H1 (cell line): ENCODE measurements around the gene IFIT1. TPM values are rescaled to one million over a fixed set of nuclear protein-coding genes. Genes with fewer than 3 reads are reported as not detected.

Source experiments
- CTCF ChIA-PET: fragments of 300-600 bp; sonication (Branson Sonifier 250); formaldehyde crosslinking; loops from one replicate; lab custom pipeline; 2021; ENCODE audit not compliant: partially characterized antibody; lab: Charles Lee
- POLR2A ChIA-PET: fragments of 300-600 bp; sonication (Branson Sonifier 250); formaldehyde crosslinking; loops from one replicate; lab custom pipeline; 2021; ENCODE audit warnings: inconsistent platforms; ENCODE audit not compliant: partially characterized antibody; lab: Charles Lee
- DNase-seq, 2 experiments: peaks; one replicate each; pipeline versions ENCODE4 v3.0.0 to v3.0.0-alpha.2; 2010 to 2022; ENCODE audit warnings: low spot score in 2 of 2, low read depth in 1 of 2, mixed read lengths in 1 of 2
- FAIRE-seq: peaks from 2 replicates; lab custom pipeline; 2011; peaks lifted over from hg19 to GRCh38; lab: Jason Lieb, UNC
- H2AFZ ChIP-seq: 2 replicates; pipeline ENCODE4 v1.8.1; 2012; ENCODE audit warnings: low read length, inconsistent platforms
- H2AK5ac ChIP-seq: 2 replicates; pipeline ENCODE4 v1.6.1; 2013; ENCODE audit warnings: low read depth, low read length
- H2BK120ac ChIP-seq: replicated peaks from 2 replicates; pipeline ENCODE3; 2013; ENCODE audit warnings: low read depth, low read length, inconsistent platforms
- H2BK12ac ChIP-seq: 2 replicates; pipeline ENCODE4 v1.6.1; 2013; ENCODE audit warnings: low read depth, low read length
- H2BK15ac ChIP-seq: 2 replicates; pipeline ENCODE4 v1.6.1; 2013; ENCODE audit warnings: low read length
- H2BK20ac ChIP-seq: 2 replicates; pipeline ENCODE4 v1.6.1; 2013; ENCODE audit warnings: low read length
- H2BK5ac ChIP-seq: 2 replicates; pipeline ENCODE4 v1.6.1; 2013; ENCODE audit warnings: low read depth, low read length
- H3K14ac ChIP-seq: 2 replicates; pipeline ENCODE4 v1.6.1; 2013; ENCODE audit warnings: inconsistent platforms; ENCODE audit not compliant: insufficient read length
- H3K18ac ChIP-seq: 2 replicates; pipeline ENCODE4 v1.6.1; 2013; ENCODE audit warnings: low read length; ENCODE audit errors: extremely low read depth
- H3K23ac ChIP-seq: 2 replicates; pipeline ENCODE4 v1.6.1; 2013; ENCODE audit warnings: inconsistent platforms; ENCODE audit not compliant: insufficient read length
- H3K23me2 ChIP-seq: 2 replicates; pipeline ENCODE4 v1.6.1; 2013; ENCODE audit warnings: low read depth, low read length
- H3K27ac ChIP-seq: 2 replicates; pipeline ENCODE4 v1.6.1; 2011; ENCODE audit warnings: low read depth, low read length, inconsistent platforms
- H3K27me3 ChIP-seq, 4 experiments: replicated peaks in 1 of 4; 1 replicate in 1 of 4; 2 replicates in 3 of 4; pipeline versions ENCODE4 v1.6.1 to v1.8.1; 2011 to 2013; ENCODE audit warnings: low read length in 3 of 4, mild to moderate bottlenecking in 3 of 4, inconsistent platforms in 2 of 4, mixed read lengths in 2 of 4, moderate library complexity in 1 of 4; ENCODE audit not compliant: control insufficient read depth in 3 of 4, insufficient read depth in 3 of 4; ENCODE audit errors: extremely low read depth in 1 of 4
- H3K36me3 ChIP-seq, 4 experiments: 2 replicates each; pipeline versions ENCODE4 v1.6.1 to v1.8.1; 2011 to 2013; ENCODE audit warnings: mild to moderate bottlenecking in 4 of 4, low read length in 3 of 4, moderate library complexity in 2 of 4, control low read depth in 1 of 4, inconsistent platforms in 1 of 4; ENCODE audit not compliant: insufficient read depth in 4 of 4, control insufficient read depth in 2 of 4
- H3K4ac ChIP-seq: replicated peaks from 2 replicates; pipeline ENCODE3; 2013; ENCODE audit warnings: low read length, low read depth, mixed read lengths, inconsistent platforms; ENCODE audit not compliant: insufficient read length
- H3K4me1 ChIP-seq, 4 experiments: replicated peaks in 1 of 4; 1 replicate in 1 of 4; 2 replicates in 3 of 4; pipeline versions ENCODE4 v1.6.1 to v1.8.1; 2011 to 2013; ENCODE audit warnings: low read length in 3 of 4, inconsistent platforms in 2 of 4, mixed read lengths in 1 of 4; ENCODE audit not compliant: insufficient read depth in 4 of 4, control insufficient read depth in 3 of 4
- H3K4me2 ChIP-seq, 2 experiments: 2 replicates each; pipeline versions ENCODE4 v1.6.1 to v1.8.1; 2011 to 2013; ENCODE audit warnings: low read depth in 2 of 2, low read length in 2 of 2, control low read depth in 1 of 2, inconsistent platforms in 1 of 2, mild to moderate bottlenecking in 1 of 2; ENCODE audit not compliant: insufficient read depth in 1 of 2
- H3K4me3 ChIP-seq, 4 experiments: fragments of 200-600, 300-600 bp in 1 of 4; sonication (generic), shearing (Covaris generic), sonication (Bioruptor Twin) in 1 of 4; 2 replicates each; pipeline versions ENCODE4 v1.5.1 to v1.8.1; 2011 to 2016; ENCODE audit warnings: low read length in 4 of 4, low read depth in 3 of 4, control low read depth in 2 of 4, inconsistent platforms in 2 of 4, mild to moderate bottlenecking in 2 of 4, mixed read lengths in 1 of 4, moderate library complexity in 1 of 4; ENCODE audit not compliant: insufficient read depth in 2 of 4; ENCODE audit errors: extremely low read depth in 1 of 4
- H3K56ac ChIP-seq: replicated peaks from 2 replicates; pipeline ENCODE3; 2013; ENCODE audit warnings: low read depth, mild to moderate bottlenecking, mixed read lengths, low read length, inconsistent platforms; ENCODE audit not compliant: insufficient read length
- H3K79me1 ChIP-seq: 2 replicates; pipeline ENCODE4 v1.6.1; 2013; ENCODE audit warnings: low read depth, low read length, control low read depth
- H3K79me2 ChIP-seq, 2 experiments: 2 replicates each; pipeline versions ENCODE4 v1.6.1 to v1.8.1; 2012 to 2013; ENCODE audit warnings: low read length in 2 of 2, mild to moderate bottlenecking in 2 of 2, inconsistent platforms in 1 of 2; ENCODE audit not compliant: insufficient read depth in 2 of 2, control insufficient read depth in 1 of 2
- H3K9ac ChIP-seq, 4 experiments: replicated peaks in 1 of 4; 1 replicate in 1 of 4; 2 replicates in 3 of 4; pipeline versions ENCODE4 v1.6.1 to v1.8.1; 2011 to 2013; ENCODE audit warnings: low read depth in 3 of 4, low read length in 3 of 4, control low read depth in 2 of 4, mild to moderate bottlenecking in 2 of 4, moderate library complexity in 2 of 4, inconsistent platforms in 1 of 4; ENCODE audit errors: extremely low read depth in 1 of 4
- H3K9me3 ChIP-seq, 2 experiments: 2 replicates each; pipeline versions ENCODE4 v1.6.1 to v1.8.1; 2012 to 2013; ENCODE audit warnings: mild to moderate bottlenecking in 2 of 2, moderate library complexity in 2 of 2, control low read depth in 1 of 2, inconsistent platforms in 1 of 2, low read depth in 1 of 2, low read length in 1 of 2, mixed read lengths in 1 of 2; ENCODE audit not compliant: insufficient read depth in 2 of 2
- H4K20me1 ChIP-seq, 2 experiments: replicated peaks in 1 of 2; 2 replicates each; pipeline versions ENCODE3 to v1.8.1; 2011 to 2013; ENCODE audit warnings: inconsistent platforms in 2 of 2, low read length in 2 of 2, mild to moderate bottlenecking in 1 of 2; ENCODE audit not compliant: insufficient read depth in 2 of 2, control insufficient read depth in 1 of 2
- H4K5ac ChIP-seq: 2 replicates; pipeline ENCODE4 v1.6.1; 2013; ENCODE audit warnings: low read length, low read depth, mixed read lengths, inconsistent platforms; ENCODE audit not compliant: insufficient read length
- H4K8ac ChIP-seq: 2 replicates; pipeline ENCODE4 v1.8.0; 2013; ENCODE audit warnings: mild to moderate bottlenecking, moderate library complexity, low read length, inconsistent platforms; ENCODE audit not compliant: insufficient read depth; ENCODE audit errors: extremely low read depth
- H4K91ac ChIP-seq: replicated peaks from 2 replicates; pipeline ENCODE3; 2013; ENCODE audit warnings: low read length, mixed read lengths, inconsistent platforms; ENCODE audit not compliant: insufficient read length
- ATF3 ChIP-seq: IDR thresholded peaks from 2 replicates; pipeline ENCODE4 v1.6.1; 2011; ENCODE audit warnings: low read depth, mild to moderate bottlenecking, low read length; ENCODE audit not compliant: insufficient read depth
- CBX8 ChIP-seq: fragments of 300-800, 300-1000 bp; sonication (generic); IDR thresholded peaks from 2 replicates; pipeline ENCODE4 v1.7.1; 2016; ENCODE audit warnings: low read depth, low read length, borderline replicate concordance
- CEBPB ChIP-seq: IDR thresholded peaks from 2 replicates; pipeline ENCODE4 v1.6.1; 2012; ENCODE audit warnings: low read depth, low read length
- CTBP2 ChIP-seq: IDR thresholded peaks from 2 replicates; pipeline ENCODE4 v1.7.0; 2011; ENCODE audit warnings: borderline replicate concordance, mild to moderate bottlenecking, moderate library complexity, mixed read lengths, low read length; ENCODE audit not compliant: insufficient read depth, insufficient read length
- EP300 ChIP-seq, 2 experiments: IDR thresholded peaks; 1 replicate in 1 of 2; 2 replicates in 1 of 2; pipeline ENCODE4 v1.6.1; 2011 to 2012; ENCODE audit warnings: low read depth in 2 of 2, low read length in 2 of 2, mild to moderate bottlenecking in 2 of 2, borderline replicate concordance in 1 of 2, inconsistent platforms in 1 of 2, moderate library complexity in 1 of 2
- FOSL1 ChIP-seq: IDR thresholded peaks from 2 replicates; pipeline ENCODE4 v1.6.1; 2011; ENCODE audit warnings: mild to moderate bottlenecking, low read depth, low read length, moderate library complexity; ENCODE audit not compliant: insufficient read depth
- JUN ChIP-seq: IDR thresholded peaks from 2 replicates; pipeline ENCODE4 v1.6.1; 2011; ENCODE audit warnings: low read depth, mild to moderate bottlenecking, improper control_type of control experiment, low read length
- SIRT6 ChIP-seq: IDR thresholded peaks from one replicate; pipeline ENCODE4 v1.7.1; 2012; ENCODE audit warnings: low read length, inconsistent platforms
- SIX5 ChIP-seq: IDR thresholded peaks from 2 replicates; pipeline ENCODE4 v1.6.1; 2011; ENCODE audit warnings: mild to moderate bottlenecking, low read depth, low read length
- SP2 ChIP-seq: IDR thresholded peaks from 2 replicates; pipeline ENCODE4 v1.6.1; 2012; ENCODE audit warnings: mild to moderate bottlenecking, low read length, inconsistent platforms
- ZNF274 ChIP-seq: IDR thresholded peaks from 2 replicates; pipeline ENCODE4 v1.7.0; 2012; ENCODE audit warnings: low read length, borderline replicate concordance; ENCODE audit errors: extremely low read depth
- WGBS, 2 experiments: shearing (Covaris generic) in 1 of 2; methylation state at CpG; one replicate each; pipeline versions ENCODE4 v1.1.6 to v1.1.7; 2013 to 2015; ENCODE audit warnings: low lambda C conversion rate in 2 of 2, mixed read lengths in 2 of 2, inconsistent platforms in 1 of 2, low coverage in 1 of 2, missing lambda C conversion rate in 1 of 2; ENCODE audit not compliant: insufficient replicate concordance in 2 of 2, insufficient coverage in 1 of 2, insufficient read length in 1 of 2; ENCODE audit errors: extremely low coverage in 1 of 2, missing lambda C conversion rate in 1 of 2; 5-methylcytosine and 5-hydroxymethylcytosine counted together
- polyA plus RNA-seq, 7 experiments: library from polyadenylated mRNA; depleted of rRNA in 3 of 7; stranded (reverse) in 5 of 7; unstranded in 2 of 7; fragments of >200 nt in 5 of 7; fragments of 200-250 nt in 2 of 7; gene quantifications; 1 replicate in 5 of 7; 2 replicates in 1 of 7; 4 replicates in 1 of 7; pipeline versions ENCODE4 v1.2.1 to v1.2.3, GENCODE V29; 2011 to 2013; ENCODE audit warnings: missing spikeins in 2 of 7, mixed read lengths in 2 of 7
- total RNA-seq: library from RNA; stranded (reverse); fragmentation: NEBNext Ultra II Directional; extraction: Animal tissue kit (Norgen Biotek cat#: 25700); gene quantifications from 2 replicates; pipeline ENCODE4 v1.2.1, GENCODE V29; 2021
- TF ChIP-seq, protein P1 (sequence below): IDR thresholded peaks from 2 replicates; pipeline ENCODE4 v1.6.1; 2012; ENCODE audit warnings: low read length, inconsistent platforms

Gene IFIT1
- total and polyA plus RNA-seq, 2 of the 8 experiments (the other 6 are each of a cell fraction or from before 2014, with no cell fraction given), result 0.94 to 1.5 TPM

- Histone ChIP-seq H3K4me1 (peaks cover 0 to 5% (median under 1%) of the 10 kb centered on the region in 4 experiments; a peak in 4 of 7 replicates), H3K9ac (no peak overlapping the region), H3K4ac (no peak overlapping the region), H3K4me2 (no peak overlapping the region), H3K27me3 (no peaks in the 10 kb centered on the region), H2AFZ (no peak overlapping the region), H4K20me1 (no peaks in the 10 kb centered on the region), H3K23me2 (no peaks in the 10 kb centered on the region), H3K56ac (no peak overlapping the region), H2BK5ac (no peak overlapping the region), H3K23ac (no peak overlapping the region), H3K14ac (no peak overlapping the region), H2BK12ac (no peak overlapping the region), H3K4me3 (no peak overlapping the region), H2BK120ac (no peak overlapping the region), H4K5ac (no peak overlapping the region), H3K9me3 (no peaks in the 10 kb centered on the region), H3K27ac (no peak overlapping the region), H3K79me2 (no peaks in the 10 kb centered on the region), H4K91ac (no peak overlapping the region), H2BK20ac (no peak overlapping the region), H4K8ac (no peak overlapping the region), H2AK5ac (no peak overlapping the region), H3K18ac (no peak overlapping the region), H2BK15ac (no peak overlapping the region), H3K79me1 (no peaks in the 10 kb centered on the region), H3K36me3 (no peaks in the 10 kb centered on the region)
- 83% methylated on average over 1 of the region's 1 CpG; no CpG with 5 or more reads in 1 of the 2 experiments for WGBS, 2 experiments
- DNase-seq (no peak), FAIRE-seq (no peak)
- CTCF ChIA-PET, result interaction anchor here (1.0 to 9.3 kb wide), 2 partner anchors 12 to 16 kb away, joined by 3 to 64 read pairs; no protein-coding TSS in a partner anchor
- POLR2A ChIA-PET, result no interaction called here
- TF ChIP-seq CBX8 (no peak), EP300 (IDR thresholded peaks at IDR 0.05; ENCODE audit: borderline replicate concordance in 1 of 2, low read depth in 2 of 2, low read length in 2 of 2) (no peak), CEBPB (no peak), FOSL1 (no peak), ATF3 (no peak), CTBP2 (no peak), SIX5 (no peak), ZNF274 (no peak), SIRT6 (no peak), SP2 (no peak), JUN (no peak)
- TF ChIP-seq, protein P1, sequence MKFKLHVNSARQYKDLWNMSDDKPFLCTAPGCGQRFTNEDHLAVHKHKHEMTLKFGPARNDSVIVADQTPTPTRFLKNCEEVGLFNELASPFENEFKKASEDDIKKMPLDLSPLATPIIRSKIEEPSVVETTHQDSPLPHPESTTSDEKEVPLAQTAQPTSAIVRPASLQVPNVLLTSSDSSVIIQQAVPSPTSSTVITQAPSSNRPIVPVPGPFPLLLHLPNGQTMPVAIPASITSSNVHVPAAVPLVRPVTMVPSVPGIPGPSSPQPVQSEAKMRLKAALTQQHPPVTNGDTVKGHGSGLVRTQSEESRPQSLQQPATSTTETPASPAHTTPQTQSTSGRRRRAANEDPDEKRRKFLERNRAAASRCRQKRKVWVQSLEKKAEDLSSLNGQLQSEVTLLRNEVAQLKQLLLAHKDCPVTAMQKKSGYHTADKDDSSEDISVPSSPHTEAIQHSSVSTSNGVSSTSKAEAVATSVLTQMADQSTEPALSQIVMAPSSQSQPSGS, result no peak
These were observed 35.3 kb upstream of the IFIT1 start for GRCh38 chr10:89357096-89357495.
